ENCODE measurements around the gene PKIG.
"Not testable (repeated sequence)": the region's sequence is repeated elsewhere in the genome, so short reads cannot be mapped to it uniquely, and the experiment has no call there.

Gene PKIG

DNA sequence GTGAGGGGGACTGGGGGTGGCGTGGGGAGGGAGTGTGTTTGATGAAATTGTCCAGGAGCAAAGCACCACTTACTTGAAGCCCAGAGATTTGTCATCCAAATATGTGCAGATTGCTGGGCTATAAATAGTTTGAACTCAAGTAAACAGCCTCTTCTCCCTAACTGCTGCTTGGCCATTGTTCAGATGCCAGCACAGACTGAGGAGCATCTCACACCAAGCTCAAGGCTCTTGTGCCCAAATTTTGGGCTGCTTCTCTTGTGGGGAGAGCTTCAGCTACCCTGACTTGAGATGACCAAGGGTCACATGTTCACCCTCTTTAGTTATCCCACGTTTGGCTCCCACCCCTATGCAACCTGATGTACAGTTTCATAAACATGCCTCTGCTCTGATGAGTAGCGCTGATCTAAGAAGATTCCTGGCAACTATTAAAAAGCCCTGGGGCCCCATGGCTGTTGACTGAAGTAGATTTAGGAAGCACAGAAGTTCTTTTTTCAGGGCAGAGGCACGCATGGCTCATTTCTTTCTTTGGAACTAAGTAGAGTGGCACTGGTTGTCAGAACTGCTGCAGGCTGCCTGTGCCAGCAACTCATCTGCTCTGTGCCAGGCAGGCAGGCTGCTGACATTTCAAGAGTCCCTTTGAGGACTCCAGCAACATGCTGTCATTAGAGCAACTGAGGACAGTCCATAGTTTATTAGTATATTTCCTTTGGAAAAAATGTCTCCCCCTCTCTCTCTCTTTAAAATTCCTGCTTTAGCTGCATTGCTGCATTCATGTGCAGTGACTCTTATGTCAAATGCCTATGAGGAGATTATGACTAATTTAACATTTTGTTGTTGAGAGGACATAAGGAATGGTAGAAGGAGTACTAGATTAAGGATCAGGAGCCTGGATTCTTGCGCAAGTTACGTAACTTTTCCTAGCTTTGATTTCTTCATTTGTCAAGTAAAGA, 9.6 kb upstream of the PKIG start:
- DNase-seq (ENCODE audit: low read depth) = no peak

DNA sequence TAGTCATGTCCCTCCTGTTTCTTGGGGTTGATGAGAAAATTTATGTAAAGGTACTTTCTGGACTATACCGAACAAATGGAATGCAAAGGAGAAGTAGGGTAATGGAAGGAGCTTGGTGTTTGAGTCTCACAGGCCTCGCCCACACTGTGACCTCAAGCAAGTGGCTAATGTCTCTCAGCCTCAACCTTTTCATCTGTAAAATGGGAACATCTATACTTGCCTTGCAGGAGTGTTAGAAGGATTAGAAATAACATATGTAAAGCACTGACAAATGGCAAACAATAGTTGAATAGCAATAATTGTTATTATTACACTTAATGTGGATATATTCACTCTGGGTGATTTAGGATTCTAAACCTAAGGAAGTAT, 8.9 kb upstream of the PKIG start:
- DNase-seq (ENCODE audit: low read depth) = no peak

DNA sequence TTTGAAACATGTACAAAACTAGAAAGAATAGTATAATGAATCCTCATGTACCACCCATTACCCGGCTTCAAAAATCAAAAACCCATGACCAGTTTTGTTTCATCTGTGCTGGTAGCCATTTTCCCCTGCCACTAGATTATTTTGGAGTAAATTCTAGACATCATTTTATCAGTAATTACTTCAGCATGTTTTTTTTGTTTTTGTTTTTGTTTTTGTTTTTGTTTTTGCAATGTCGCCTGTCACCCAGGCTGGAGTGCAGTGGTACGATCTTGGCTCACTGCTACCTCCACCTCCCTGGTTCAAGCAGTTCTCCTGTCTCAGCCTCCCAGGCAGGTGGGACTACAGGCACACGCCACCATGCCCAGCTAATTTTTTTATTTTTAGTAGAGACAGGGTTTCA, 8.0 kb upstream of the PKIG start:
- DNase-seq (ENCODE audit: low read depth) = no peak

DNA sequence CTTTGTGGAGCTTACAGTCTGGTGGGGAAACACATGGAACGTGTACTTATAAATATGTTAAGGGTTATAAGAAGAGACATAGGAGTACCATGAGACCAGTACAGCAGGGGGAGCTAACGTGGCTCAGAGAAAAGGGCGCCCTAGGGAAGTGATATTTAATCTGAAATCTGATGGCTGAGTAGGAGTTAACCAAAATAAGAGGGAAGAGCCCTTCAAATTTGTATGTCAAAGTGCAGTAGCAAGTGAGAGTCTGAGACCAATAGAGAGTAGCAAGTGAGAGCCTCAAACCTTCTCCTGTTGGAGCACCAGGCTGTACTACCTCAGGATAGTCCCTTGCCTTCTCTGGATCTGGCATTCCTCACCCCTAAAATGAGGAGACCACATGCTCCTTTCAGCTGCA, 6.1 kb upstream of the PKIG start:
- DNase-seq (ENCODE audit: low read depth) = no peak

DNA sequence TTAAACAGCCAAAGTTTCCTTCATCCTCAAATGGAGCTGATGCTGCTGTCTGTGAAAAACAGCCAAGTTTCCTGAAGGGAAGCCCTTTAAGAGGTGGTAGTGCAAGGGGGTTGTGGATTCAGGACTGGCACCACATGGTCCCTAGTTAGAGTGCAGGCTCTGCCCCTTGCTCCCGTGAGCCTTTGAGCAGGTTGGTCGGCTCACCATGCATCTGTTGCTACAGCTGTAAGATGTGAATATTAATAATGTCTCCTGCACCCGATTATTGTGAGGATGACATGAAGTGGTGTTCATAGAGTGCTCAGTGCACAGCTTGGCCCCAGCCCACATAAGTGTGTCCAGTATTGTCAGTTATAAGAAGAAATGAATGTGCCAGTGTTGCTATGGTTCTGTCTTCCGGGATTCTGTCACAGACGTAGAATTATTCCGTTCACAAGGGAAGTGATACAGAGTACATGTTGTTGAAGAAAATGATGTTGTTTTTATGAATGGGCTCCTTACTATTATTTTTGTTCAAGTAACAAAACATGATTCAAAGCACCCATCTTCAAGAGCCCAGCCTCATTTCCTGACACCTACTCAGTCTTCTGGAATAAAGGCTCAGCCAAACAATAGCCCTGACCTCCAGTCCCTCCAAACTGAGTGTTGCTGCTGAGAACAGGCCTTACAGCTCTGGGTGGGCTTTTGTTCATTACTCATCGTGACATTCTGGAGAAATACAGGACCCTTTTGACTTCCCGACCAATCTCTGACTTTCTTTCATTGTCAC, 2.9 kb upstream of the PKIG start:
- DNase-seq (ENCODE audit: low read depth) = no peak

DNA sequence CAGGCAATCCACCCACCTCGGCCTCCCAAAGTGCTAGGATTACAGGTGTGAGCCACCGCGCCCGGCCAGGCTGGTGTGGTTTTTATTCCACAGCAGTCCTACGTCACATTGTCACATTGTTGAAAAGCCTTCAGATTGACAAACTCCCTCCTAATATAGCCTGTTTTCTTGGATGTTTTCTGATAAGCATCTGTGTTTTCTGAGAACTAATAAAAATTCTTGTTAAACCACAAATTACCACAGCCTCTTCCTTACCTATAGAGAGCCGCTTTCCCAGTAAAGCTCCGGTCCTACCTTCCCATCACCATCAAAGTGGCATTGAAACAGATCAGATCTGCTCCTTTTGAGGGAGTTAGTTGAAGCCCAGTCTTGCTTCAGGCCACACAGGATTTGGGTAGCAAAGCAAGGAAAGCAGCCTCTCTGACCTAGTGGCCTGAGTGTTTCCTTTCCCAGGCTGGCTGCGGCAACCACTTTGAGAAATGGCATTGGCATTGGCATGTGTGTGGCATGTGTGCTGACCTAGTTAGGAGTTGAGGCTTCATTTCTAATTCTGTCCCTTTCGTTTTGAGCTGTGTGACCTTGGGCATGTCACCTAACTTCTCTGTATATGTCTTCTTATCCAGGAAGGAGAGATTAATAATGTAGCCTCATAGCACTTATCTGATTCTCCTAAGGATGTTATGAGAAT, 1.7 kb upstream of the PKIG start:
- no peak for DNase-seq (ENCODE audit: low read depth)

DNA sequence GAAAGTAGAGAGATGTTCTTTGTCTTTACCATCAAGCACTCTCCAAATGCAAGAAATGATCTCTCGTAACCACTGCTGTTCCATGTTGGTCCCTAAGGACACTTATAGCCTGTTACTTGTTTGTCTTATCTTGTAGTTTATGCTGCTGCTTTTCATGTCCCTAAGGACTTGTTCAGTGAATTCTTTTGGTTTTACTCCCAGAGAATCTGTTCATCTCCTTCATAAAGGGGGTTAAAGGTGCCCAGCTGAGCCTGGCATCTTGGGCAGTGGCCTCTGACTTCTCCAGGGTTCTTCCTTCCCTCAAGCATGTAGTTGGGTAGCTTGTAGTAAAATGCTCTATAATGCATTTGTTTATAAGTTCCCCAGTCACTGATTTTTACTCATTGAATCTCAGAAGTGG, 864 bp upstream of the PKIG start:
- no peak for DNase-seq (ENCODE audit: low read depth)

DNA sequence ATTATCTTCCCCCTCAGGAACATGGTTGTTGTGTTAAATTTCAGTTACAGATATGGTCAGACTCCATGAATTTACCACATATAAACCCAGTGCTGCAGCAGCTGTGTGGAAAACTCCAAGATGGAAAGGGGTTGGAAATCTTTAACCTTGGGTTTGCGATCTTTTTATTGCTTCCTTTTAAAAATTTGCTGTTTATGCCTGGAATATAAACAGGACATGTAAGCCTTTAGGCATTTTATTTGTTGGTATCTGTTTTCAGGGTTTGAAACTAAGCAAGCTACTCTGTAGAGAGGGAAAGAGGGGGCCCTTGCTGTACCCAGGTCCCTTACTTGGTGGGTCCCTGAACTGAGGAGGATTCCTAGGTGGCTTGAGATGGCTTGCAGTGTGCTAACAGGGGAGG, 778 bp downstream of the PKIG start:
- DNase-seq (ENCODE audit: low read depth) = no peak

DNA sequence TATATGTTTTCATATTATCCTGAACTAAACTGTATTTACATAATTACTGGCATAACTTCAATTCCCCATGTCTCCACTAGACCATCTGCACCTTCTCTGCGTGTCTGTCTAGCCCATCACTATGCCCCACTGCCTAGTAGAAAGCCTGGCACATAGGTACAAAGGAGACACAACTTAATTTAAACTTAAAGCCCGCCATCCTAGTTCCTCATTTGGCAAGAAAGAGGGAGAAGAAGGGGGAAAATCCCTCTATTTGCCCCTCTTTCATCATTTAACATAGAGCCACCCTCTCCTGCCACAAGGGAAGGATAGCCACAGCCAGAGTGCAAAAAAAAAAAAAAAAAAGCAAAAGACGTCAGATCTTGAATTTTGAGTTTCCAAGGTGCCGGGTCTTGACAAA, 1.8 kb downstream of the PKIG start:
- DNase-seq (ENCODE audit: low read depth) = no peak

DNA sequence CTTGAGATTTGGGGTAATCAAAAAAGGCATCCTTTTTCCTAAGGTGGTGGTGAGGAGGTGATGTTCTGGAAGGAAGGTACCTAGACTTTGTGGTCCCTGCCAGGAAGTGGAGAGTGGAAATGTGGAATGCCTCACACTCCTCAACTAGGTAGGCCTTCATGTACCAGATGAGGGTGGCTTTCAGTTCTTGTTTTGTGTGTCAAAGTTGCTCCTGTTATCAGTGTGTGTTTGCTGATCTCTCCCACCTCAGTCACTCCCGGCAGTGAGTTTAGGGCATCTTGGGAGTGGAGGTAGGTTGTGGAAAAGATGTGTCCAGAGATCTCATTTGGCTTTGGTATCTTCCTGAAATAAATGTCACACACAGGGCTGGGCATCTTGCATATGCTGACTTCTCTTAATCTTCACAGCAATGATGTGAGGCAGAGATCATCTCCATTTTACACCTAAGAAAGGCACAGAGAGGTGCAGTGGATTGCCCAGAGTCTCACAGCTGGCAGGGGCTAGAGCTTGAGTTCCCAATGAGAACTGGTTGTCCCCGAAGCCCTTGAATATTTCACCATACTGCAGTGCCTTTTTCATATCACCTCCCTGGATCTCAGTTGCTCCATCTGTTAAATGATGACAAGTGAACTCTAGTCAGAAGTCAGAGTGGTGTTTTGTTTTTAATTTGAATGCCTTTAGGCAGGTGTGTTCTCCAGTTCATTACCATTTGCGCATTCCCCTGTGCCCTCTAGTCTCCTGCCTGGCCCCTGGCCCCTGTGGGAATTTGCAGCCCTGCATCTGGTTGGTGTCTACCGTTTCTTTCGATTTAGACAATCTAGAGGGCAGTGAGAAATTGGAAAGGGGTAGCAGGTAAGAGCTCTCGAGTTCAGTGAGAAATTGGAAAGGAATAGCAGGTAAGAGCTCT, 2.9 kb downstream of the PKIG start:
- no peak for DNase-seq (ENCODE audit: low read depth)

DNA sequence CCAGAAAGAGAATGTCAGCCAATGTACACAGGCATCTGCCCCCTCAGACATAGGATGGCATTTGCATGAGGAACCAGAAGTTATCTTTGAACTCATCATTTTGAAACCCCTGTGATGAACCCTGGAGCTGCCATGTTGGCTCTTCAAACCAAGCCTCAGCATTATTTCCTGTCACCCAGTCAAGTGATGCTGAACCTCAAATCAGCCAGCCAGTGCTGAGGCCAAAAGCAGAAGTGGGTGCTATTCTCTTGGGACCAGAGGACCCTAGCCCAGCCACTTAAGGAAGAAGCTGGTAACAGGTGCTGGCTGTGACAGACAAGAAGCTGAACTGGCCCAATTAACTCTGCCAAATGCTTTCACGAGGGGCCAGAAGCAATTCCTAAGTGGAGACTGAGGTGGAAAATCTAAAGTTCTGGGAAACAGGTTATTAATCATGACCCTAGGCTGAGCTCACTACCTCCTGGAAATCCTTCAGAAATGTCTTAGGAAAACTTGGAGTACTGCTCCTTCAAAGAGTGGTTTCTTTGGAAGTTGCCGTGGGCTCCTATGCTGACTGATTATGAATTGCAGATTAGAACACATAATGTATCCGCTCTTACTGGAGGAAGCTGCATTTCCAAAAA, 4.0 kb downstream of the PKIG start:
- no peak for DNase-seq (ENCODE audit: low read depth)

DNA sequence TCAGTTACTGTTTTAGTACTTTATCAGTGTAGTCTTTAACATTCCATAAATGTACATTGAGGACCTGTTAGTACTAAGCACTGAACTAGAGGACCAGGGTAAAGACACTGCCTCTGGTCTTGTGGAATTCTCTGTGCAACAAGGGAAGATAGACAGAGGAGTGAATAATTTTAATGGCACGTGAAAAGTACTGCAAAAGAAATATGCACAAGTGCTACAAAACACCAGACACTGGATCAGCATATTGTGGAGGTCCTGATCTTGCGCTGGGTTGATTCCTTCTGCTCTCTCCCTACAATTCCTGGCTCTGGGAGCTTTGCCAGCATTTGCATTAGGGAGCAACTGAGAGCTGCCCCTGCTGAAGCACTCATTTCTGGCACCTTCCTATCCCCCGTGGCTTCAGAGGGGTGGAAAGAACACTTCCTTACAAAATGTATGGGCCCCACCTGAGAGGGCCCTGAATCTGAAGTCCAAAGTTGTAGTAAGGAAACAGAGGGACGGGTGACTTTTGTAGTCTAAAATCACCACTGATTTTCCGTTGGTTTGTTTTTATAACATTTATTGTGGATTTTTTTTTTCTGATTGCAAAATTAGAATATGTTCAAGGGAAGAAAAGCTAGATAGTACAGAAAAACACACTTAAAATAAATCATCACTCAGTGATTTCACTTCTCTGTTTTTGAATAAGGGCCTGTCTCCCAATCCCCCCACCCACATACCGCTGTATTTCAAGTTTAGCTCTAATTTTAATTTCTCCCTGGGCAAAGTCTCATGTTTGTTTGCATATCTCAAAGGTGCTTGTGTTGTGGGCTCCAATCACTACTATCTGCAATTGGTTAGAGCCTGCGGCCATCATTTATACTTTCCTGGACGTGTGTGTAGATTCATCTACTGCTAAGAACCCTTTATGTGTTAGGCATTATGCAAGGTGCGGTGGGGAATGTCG, 4.9 kb downstream of the PKIG start:
- no peak for DNase-seq (ENCODE audit: low read depth)

DNA sequence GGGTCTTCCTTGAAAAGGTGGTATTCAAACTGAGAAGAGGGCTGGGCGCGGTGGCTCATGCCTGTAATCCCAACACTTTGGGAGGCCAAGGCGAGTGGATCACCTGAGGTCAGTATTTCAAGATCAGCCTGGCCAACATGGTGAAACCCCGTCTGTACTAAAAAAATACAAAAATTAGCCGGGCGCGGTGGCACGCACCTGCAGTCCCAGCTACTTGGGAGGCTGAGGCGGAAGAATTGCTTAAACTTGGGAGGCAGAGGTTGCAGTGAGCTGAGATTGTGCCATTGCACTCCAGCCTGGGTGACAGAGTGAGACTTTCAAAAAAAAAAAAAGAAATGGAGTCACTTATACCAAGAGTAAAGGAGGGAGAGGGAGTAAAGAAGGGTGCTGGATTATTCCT, 5.9 kb downstream of the PKIG start:
- DNase-seq (ENCODE audit: low read depth) = not testable (repeated sequence)

DNA sequence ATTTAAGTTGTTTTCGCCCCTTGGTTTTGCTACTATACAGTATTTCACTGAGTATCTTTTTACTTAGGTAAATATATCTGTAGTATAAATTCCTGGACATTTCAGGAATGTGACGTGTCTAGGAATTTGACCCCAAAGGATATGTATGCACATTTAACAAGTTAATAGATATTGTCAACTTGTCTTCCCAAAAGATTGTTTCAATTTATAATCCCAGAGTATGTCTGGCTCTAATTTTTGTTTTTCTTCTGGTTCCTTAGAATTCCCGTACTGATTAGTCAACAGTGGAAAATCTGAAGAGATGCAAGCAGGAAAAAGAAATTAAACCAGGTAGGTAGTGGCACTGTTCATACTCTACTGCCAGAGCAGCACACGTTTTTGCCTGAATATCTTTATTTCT, 7.2 kb downstream of the PKIG start:
- DNase-seq (ENCODE audit: low read depth) = no peak

DNA sequence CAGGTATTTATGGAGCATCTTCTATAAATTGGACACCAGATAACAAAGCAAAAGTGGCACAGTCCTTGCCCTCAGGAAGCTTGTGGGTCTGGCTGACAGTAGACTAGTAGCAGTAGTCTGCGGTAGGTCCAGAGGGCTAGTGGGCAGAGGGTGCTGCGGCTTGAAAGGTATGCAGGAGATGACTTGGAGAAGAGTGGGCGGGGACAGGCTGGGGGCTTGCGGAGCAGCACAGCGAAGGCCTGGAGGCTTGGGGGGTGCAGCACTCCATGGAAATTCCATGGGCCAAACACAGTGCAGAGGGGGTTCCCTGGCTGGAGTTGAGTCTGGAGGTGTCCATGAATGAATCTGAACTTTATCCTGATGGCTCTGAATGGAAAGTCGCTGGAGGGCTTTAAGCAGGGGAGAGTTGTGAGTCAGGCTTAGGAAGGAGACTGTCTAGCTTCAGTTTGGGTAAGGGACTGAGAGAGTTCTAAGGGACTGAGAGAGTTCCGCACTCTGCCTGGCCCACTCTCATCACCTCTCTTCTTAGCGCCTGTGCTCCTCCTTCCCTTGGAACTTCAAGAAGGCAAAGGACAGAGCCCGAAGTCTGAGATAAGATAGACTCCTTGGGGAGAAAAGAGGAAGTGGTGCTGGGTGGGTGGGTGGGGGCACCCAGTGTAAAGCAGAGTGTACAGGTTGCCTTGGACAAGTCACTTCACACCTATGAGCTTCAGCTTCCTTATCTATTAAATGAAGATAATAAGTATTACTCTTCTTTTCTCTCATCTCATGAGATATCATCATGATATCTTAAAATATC, 8.8 kb downstream of the PKIG start:
- DNase-seq (ENCODE audit: low read depth) = no peak

DNA sequence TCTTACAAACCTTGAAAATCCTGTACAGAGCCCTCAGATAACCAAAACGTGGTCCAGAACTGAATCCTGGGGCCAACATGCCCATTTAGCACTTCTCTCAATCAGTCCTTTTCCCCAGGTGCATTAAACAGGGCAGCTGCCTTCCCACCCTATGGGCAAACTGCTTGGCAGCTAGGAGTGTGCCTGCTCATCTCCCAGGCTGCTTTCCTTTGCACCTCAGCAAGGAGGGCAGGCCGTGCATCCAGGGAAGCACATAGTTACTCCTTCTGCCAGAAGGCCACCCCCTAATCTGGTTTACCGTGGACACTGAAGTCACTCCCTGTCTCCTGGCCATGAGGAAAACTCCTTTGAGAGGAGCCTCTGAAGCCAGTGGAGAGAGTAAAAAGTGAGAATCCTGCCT, 10.0 kb downstream of the PKIG start:
- DNase-seq (ENCODE audit: low read depth) = no peak

DNA sequence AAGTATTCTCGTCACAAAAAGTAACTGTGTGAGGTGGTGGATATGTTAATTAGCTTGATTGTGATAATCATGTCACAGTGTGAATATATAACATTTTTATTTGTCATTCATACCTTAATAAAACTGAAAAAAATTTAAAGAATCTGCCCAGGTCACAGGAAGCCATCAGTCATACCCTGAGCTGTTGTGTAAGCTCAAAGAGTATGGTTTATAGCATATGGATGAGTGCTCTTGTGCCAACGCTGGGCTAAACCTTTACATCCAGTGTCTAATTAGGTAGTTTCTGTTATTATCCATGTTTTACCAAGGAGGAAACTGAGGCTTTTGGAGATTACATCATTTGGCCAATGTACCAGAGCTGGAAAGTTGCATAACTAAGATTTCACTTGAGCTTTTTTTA, 11.4 kb downstream of the PKIG start:
- DNase-seq (ENCODE audit: low read depth) = no peak

DNA sequence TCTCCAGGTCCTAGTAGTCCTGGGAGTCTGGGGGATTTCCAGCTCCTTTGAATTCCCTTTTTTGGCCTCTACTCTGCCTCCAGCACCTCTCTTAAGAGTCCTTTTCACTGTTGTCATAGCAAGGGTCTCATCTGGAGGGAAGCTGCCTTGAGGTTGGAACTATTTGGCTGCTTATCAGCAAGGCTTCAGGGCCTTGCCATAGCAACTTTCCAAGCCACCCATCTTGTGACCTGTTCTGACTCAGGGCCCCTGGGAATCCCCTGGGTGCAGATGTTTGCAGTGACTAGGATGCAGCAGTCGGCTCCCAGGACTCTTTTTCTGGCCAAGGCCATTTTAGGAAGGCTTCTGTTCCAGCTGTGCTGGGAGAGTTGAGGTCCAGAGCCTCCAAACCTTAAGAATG, 12.4 kb downstream of the PKIG start:
- no peak for DNase-seq (ENCODE audit: low read depth)

DNA sequence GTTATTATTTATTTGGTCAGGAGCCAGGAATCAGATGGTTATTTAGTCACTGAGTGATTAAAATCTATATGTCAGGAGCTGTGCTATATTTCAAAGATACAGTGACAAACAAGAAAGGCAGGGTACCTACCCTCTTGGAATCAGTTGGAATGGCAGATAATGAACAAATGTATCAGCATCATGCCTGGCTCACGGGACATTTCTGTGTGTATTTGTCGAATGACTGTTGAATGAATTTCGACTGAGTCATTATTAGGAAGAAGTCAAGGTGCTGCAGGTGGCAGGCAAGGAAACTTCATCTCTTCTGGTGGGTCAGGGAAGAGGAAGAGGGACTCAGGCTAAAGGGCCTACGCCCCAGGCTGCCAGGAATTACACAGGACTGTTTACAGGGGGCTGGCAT, 13.6 kb downstream of the PKIG start:
- no peak for DNase-seq (ENCODE audit: low read depth)

All from stimulated activated CD8-positive, alpha-beta memory T cell treated with anti-CD3 and anti-CD28 coated beads, Interleukin-12 subunit alpha, Interleukin-12 subunit beta, amount 100 ng/mL, for 4 hours (primary cell).